HEK293T (cell line): ENCODE results near the gene MON2.

Experiments
- BHLHE40 ChIP-seq: fragments of 450-650 bp; IDR thresholded peaks from 2 replicates; pipeline ENCODE4 v1.6.1; 2016; ENCODE audit warnings: mild to moderate bottlenecking, moderate library complexity, borderline replicate concordance
- FOXA1 ChIP-seq: fragments of 450-650 bp; IDR thresholded peaks from 2 replicates; pipeline ENCODE4 v1.6.1; 2016; ENCODE audit warnings: mild to moderate bottlenecking
- FOXK2 ChIP-seq: fragments of 450-650 bp; IDR thresholded peaks from 2 replicates; pipeline ENCODE4 v1.6.1; 2016; ENCODE audit warnings: mild to moderate bottlenecking
- L3MBTL2 ChIP-seq: fragments of 450-650 bp; conservative IDR thresholded peaks from 2 replicates; pipeline ENCODE4 v1.6.1; 2016; ENCODE audit warnings: mild to moderate bottlenecking
- SUZ12 ChIP-seq: fragments of 450-650 bp; IDR thresholded peaks from 2 replicates; pipeline ENCODE4 v1.6.1; 2016; ENCODE audit warnings: mild to moderate bottlenecking
- TARDBP ChIP-seq: fragments of 450-650 bp; IDR thresholded peaks from 2 replicates; pipeline ENCODE4 v1.6.1; 2016

DNA sequence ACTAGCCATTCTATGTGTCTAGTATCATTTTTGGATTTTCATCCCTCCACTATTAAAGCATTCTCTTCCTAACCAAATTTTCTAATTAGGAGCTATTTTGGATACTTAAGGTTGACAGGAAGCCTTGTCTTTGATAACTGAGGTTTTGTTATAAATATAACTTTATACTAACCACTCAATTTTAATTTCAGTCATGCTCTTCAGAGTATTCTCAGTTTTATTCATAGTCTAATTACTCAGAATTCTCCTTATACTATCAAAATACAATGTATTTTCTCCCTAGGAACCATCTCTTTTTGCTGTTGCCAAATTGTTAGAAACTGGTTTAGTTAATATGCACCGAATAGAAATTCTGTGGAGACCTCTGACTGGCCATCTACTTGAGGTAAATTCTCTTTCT lies 76.2 kb downstream of the MON2 start:
- no peak for TF ChIP-seq L3MBTL2
- TF ChIP-seq FOXA1 = no peak
- TF ChIP-seq TARDBP = no peak
- TF ChIP-seq BHLHE40 = no peak
- no peak for TF ChIP-seq SUZ12
- no peak for TF ChIP-seq FOXK2
